ENCODE data around the gene ARHGAP10.

ARHGAP10 gene

DNA sequence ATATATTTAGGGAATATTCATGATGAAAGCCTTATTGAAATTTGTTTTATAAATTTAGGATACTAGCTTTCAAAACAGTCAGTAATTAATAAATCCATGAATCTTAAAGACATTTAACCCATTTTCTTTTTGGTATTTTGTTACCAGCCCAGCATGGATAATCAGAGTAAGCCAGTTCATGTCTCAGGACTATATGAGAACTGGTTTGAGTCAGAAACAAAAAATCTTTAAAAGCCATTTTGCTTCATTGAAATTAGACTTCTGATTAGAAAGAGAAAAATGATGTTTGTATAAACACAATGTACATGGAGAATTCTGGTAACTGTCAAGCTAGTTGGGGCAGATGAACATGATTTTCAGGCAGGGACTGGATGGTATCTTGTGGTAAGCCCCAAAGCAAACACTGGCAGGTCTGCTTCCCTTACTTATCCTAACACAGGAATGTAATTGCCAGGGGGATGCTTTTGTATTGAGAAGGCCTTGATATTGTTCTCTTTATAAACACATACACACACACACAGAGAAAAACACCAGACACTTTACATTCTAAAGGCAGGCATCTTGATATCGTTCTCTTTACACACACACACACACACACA, 9.4 kb downstream of the ARHGAP10 start:
- DNase-seq (ENCODE audit: low read depth) = no peak
- TF ChIP-seq POLR2A (IDR thresholded peaks at IDR 0.05; ENCODE audit: extremely low read depth, insufficient read length) = no peak
- H3K4me3 ChIP-seq (ENCODE audit: low read depth, low read length) = no peak overlapping the region

DNA sequence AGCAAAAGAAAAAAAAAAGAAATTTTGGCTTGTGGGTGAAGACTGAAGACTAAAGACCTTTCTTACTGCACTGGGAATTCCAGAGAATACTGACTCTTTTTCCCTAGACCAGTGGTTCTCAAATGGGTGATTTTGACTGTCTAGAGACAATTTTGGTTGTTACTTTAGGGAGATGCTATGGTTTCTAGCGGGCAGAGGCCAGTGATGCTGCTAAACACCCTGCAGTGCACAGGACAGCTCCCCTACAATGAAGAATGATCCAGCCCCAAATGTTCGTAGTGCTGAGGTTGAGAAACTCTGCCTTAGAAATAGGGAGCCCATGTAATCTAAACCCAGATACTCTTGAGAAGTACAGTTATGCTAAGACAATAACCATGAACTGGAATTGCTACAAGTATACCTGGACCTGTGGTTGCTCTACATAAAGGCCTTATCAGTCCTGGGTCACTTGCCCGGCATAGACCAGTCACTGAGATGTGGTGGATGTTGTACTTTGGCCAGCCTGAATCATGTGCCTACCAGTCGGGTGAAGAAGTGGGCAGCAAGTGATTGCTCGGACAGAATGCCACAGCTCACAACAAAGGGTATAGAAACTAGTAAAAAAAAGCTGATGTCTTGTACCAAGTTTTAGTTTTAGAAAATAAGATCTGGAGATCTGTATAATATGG, 16.0 kb downstream of the ARHGAP10 start:
- DNase-seq (ENCODE audit: low read depth) = no peak
- H3K4me3 ChIP-seq (ENCODE audit: low read depth, low read length) = no peak overlapping the region
- TF ChIP-seq, protein P1, sequence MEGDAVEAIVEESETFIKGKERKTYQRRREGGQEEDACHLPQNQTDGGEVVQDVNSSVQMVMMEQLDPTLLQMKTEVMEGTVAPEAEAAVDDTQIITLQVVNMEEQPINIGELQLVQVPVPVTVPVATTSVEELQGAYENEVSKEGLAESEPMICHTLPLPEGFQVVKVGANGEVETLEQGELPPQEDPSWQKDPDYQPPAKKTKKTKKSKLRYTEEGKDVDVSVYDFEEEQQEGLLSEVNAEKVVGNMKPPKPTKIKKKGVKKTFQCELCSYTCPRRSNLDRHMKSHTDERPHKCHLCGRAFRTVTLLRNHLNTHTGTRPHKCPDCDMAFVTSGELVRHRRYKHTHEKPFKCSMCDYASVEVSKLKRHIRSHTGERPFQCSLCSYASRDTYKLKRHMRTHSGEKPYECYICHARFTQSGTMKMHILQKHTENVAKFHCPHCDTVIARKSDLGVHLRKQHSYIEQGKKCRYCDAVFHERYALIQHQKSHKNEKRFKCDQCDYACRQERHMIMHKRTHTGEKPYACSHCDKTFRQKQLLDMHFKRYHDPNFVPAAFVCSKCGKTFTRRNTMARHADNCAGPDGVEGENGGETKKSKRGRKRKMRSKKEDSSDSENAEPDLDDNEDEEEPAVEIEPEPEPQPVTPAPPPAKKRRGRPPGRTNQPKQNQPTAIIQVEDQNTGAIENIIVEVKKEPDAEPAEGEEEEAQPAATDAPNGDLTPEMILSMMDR (IDR thresholded peaks at IDR 0.05; ENCODE audit: low read depth, low read length) = no peak
- TF ChIP-seq POLR2A (IDR thresholded peaks at IDR 0.05; ENCODE audit: extremely low read depth, insufficient read length) (no peak), MYC (IDR thresholded peaks at IDR 0.05; ENCODE audit: low read depth, low read length) (no peak)

DNA sequence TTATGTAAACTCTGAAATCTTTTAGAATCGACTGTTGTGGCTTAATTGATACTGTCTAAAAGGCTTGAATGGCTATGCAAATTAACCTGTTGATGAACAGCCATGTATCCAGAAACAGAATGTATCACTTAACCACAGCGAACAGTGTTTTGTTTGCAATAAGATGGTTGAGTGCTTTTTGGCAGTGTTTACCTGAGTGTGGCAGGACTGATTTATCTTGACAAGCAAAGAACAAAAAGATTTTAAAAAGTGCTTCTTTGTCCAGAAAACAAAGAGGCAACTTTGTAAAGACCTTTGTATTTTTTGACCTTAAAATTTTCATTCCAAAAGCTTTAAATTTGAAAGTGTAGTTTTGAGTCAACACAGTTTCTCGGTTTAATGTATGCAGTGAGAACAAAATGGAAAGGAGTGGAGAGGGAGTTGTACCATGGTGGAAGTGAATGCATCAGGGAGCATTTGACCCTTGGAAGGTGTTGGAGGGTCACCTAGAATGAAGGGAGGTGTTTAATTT, 18.0 kb downstream of the ARHGAP10 start:
- TF ChIP-seq, protein P2, sequence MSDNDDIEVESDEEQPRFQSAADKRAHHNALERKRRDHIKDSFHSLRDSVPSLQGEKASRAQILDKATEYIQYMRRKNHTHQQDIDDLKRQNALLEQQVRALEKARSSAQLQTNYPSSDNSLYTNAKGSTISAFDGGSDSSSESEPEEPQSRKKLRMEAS (IDR thresholded peaks at IDR 0.05; ENCODE audit: low read depth, low read length) = no peak
- TF ChIP-seq, protein P1 (IDR thresholded peaks at IDR 0.05; ENCODE audit: low read depth, low read length) = no peak
- TF ChIP-seq POLR2A (IDR thresholded peaks at IDR 0.05; ENCODE audit: extremely low read depth, insufficient read length) (no peak), MYC (IDR thresholded peaks at IDR 0.05; ENCODE audit: low read depth, low read length) (no peak)
- no peak overlapping the region for H3K4me3 ChIP-seq (ENCODE audit: low read depth, low read length)
- no peak for DNase-seq (ENCODE audit: low read depth)

DNA sequence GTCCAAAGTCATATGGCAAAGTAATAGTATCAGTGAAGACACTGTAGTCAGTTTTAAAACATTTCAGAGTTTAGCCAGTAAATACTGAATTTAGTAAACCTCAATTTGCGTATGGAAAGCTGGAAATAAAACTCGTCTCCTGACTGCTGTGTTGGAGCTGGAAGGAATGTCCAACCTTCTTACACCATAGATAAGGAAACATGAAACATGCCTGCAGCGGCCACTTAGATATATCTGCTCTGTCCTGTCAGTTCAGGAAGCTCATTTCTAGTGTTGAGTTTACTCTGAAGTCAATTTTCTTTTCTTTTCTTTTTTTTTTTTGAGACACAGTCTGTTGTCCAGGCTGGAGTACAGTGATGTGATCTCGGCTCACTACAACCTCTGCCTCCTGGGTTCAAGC, 21.2 kb downstream of the ARHGAP10 start:
- no peak for DNase-seq (ENCODE audit: low read depth)
- no peak for TF ChIP-seq POLR2A (IDR thresholded peaks at IDR 0.05; ENCODE audit: extremely low read depth, insufficient read length)
- TF ChIP-seq, protein P2 (IDR thresholded peaks at IDR 0.05; ENCODE audit: low read depth, low read length) = no peak
- TF ChIP-seq, protein P1 (IDR thresholded peaks at IDR 0.05; ENCODE audit: low read depth, low read length) = no peak
- TF ChIP-seq MYC (IDR thresholded peaks at IDR 0.05; ENCODE audit: low read depth, low read length) = no peak
- no peak overlapping the region for H3K4me3 ChIP-seq (ENCODE audit: low read depth, low read length)

DNA sequence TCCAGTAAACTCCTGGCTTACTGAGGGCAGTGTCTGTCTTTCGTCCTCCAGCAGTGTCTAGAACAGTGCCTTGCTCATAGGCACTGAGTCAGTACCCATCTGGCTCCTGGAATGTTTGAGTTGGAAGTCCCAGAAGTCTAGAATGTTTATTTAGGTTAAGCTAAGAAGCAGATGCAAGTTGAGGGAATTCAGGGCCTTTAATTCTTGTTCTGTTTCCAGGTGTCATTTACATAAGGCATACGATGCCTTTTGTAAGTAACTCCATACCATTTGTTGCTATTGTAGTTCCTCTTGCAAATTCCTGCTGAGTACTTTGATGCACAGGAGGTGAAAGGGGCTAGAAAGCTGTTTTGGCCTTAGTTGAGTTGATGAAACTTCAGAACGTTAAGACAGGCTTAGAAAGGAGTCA, 22.2 kb downstream of the ARHGAP10 start:
- no peak overlapping the region for H3K4me3 ChIP-seq (ENCODE audit: low read depth, low read length)
- DNase-seq (ENCODE audit: low read depth) = no peak
- TF ChIP-seq, protein P2 (IDR thresholded peaks at IDR 0.05; ENCODE audit: low read depth, low read length) = no peak
- TF ChIP-seq MYC (IDR thresholded peaks at IDR 0.05; ENCODE audit: low read depth, low read length) (no peak), POLR2A (IDR thresholded peaks at IDR 0.05; ENCODE audit: extremely low read depth, insufficient read length) (no peak)
- TF ChIP-seq, protein P1 (IDR thresholded peaks at IDR 0.05; ENCODE audit: low read depth, low read length) = no peak

DNA sequence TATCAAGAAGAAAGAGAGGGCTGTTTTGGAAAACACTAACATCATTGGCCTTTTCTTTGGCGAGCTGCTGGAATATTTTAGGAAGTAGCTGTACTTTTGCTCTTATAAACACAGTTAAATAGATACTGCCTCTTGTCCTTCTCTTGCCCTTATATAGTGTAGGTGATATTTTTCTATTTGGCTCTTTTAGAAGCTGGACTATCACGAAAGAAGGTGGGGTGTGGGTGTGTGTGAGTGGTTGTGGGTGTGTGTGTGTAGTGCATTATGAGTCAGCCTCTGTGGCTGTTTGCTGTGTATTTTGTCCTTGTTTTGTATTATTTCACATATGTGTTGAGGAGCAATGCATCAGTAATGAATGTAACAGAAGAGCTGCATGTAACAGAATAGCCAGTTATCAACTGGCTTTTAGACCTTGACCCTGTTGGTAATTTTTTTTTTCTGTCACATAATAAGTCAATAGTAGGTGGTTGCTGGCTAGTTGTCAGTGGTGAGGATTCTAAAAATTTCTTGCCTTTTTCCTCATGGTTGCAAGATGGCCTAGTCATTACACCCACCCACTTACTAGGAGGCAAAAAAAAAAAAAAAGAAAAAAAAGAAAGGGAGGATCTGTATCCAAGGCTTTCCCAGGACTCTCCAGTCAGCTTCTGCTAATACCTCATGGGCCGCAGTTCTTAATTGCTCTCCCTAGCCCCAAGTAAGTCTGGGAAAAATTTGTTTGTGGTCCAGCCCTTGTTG, 23.8 kb downstream of the ARHGAP10 start:
- H3K4me3 ChIP-seq (ENCODE audit: low read depth, low read length) = no peak overlapping the region
- TF ChIP-seq MYC (IDR thresholded peaks at IDR 0.05; ENCODE audit: low read depth, low read length) (no peak), POLR2A (IDR thresholded peaks at IDR 0.05; ENCODE audit: extremely low read depth, insufficient read length) (no peak)
- TF ChIP-seq, protein P2 (IDR thresholded peaks at IDR 0.05; ENCODE audit: low read depth, low read length) = no peak
- TF ChIP-seq, protein P1 (IDR thresholded peaks at IDR 0.05; ENCODE audit: low read depth, low read length) = no peak
- no peak for DNase-seq (ENCODE audit: low read depth)

Measured in NB4 (cell line).